OCI-LY3 (cell line): ENCODE data around the gene MARCHF9.

Source experiments
- CTCF ChIP-seq: fragments of 200-600, 300-600 bp; sonication (generic); IDR thresholded peaks from 2 replicates; pipeline ENCODE4 v1.5.1; 2014; ENCODE audit warnings: antibody characterized with exemption, low read length, low read depth
- EZH2phosphoT487 ChIP-seq: fragments of 200-600 bp; shearing (Covaris generic); IDR thresholded peaks from 2 replicates; pipeline ENCODE4 v1.6.1; 2018; ENCODE audit warnings: antibody characterized with exemption, mixed run types, low read depth

- TF ChIP-seq CTCF (no peak), EZH2phosphoT487 (no peak)
Observed at GRCh38 chr12:57743769-57744168, 11.1 kb upstream of the MARCHF9 start.
